ENCODE results near the gene ZNF804B.

- TF ChIP-seq CTCF (IDR thresholded peaks at IDR 0.05; ENCODE audit: insufficient read depth, low read length) (no peak), REST (IDR thresholded peaks at IDR 0.05; ENCODE audit: insufficient replicate concordance, low read depth) (no peak), POLR2AphosphoS5 (IDR thresholded peaks at IDR 0.05; ENCODE audit: low read depth) (no peak), GABPA (IDR thresholded peaks at IDR 0.05; ENCODE audit: low read depth) (no peak), SPI1 (IDR thresholded peaks at IDR 0.05; ENCODE audit: borderline replicate concordance, low read depth) (no peak)
Measured at GRCh38 chr7:88922944-88923343, 163.4 kb downstream of the ZNF804B start.
